Measurements from ENCODE around the gene ZNF277. TPM values are rescaled to one million over a fixed set of nuclear protein-coding genes. Genes with fewer than 3 reads are reported as not detected.

The ZNF277 gene
- total RNA-seq, 1 donor from 2014 or later: 24.0 TPM

DNA sequence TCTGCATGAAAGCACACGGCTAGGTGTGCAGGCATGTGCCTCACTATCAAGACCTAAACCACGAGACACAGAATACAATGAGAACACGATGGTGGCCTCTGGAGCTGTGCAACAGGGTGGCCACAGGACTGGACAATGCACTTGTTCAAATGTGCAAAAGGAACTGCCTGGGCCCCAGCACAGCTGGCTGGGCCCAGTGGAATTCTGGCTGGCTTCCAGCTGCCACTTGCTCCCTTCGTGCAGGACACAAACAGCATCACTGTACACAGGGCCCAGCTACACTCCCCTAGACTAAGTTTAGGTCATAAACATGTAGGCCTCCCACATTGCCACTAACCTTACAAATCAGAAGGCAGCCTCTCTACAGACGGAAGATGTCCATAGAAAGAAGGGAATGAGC is 23.7 kb upstream of the ZNF277 start:
- intact Hi-C loops (cut with DNase I): no loop called here

DNA sequence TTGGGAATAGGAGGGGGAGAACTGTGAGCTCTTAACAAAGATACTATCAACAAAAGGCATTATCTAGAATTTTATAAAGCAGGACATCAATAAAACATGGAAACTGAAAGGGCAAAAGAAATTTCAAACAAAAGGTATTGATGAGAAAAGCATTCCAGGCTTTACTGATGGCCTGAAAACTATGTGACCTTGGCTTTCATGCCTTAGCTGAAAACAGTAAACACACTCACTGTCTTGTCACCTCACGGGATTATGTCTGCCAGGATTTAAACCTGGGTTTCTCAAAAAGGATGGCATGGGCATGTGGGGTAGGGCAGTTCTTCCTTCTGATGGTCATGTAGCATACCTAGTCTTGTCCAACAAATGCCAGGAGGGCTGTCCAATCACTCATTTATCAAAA is 23.2 kb upstream of the ZNF277 start:
- intact Hi-C loops (cut with DNase I): no loop called here
- ATAC-seq (no peak), DNase-seq (ENCODE audit: low spot score) (no peak)

More for the DNA sequence above, 23.7 kb upstream of the ZNF277 start:
- DNase-seq (ENCODE audit: low spot score) (peak; percentile 76), ATAC-seq (peak; percentile 72)

DNA sequence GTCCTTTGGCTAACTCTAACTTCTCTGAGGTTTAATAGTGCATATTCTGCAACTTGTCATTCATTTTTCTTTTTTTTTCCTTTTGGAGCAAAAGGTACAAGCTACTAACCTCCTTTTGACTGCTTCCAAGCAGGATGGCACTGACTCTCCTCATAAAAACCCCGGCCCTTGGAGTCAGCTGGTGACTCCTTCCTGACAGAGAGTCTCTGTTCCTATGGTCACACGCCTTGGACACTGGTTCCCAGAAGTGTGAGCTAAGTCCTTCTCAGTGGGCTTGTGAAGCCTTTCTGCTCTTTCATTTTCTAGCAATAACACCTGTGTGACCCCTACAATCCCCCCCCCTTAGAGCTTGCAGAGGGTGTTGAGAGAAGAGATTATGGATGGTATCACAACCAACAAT is 22.0 kb upstream of the ZNF277 start:
- intact Hi-C loops (cut with DNase I): no loop called here
- ATAC-seq (no peak), DNase-seq (ENCODE audit: low spot score) (no peak)

DNA sequence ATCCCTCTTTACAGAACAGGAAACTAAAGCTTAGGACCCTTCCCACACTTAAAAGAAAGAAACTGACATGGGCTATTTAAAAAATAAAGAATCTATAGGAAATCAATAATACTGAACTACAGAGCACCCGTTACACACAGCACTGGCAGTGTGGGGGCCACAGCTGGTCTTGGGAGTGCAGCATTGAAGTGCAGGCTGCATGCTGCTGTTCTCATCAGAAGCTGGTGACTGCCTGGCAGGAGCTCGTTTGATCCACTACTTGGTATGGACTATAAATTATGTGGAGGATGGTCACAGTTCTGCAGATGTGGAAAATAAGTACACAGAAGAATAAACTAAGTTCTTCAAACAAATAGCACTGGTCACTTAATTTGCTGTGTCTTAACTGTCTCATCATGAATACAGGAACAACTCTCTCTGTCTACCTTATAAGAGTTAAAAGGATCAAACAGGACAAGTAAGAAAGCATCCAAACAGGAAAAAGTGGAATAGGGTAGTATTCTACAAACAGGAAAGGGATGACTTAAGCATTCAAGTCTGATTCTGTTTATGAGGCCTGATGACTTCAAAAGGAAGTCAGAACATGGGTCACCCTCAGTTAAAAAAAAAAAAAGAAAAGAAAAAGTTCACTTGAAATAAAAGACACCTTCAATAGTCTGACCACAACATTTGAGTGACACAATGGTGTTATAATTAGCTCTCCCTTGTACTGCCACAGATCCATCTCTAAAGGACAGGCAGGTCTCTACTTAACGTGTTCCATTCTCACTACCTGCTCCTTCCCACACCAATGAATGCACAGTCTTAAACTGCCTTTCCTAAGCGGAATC is 21.3 kb upstream of the ZNF277 start:
- ATAC-seq: no peak
- intact Hi-C loops (cut with DNase I): no loop called here

DNA sequence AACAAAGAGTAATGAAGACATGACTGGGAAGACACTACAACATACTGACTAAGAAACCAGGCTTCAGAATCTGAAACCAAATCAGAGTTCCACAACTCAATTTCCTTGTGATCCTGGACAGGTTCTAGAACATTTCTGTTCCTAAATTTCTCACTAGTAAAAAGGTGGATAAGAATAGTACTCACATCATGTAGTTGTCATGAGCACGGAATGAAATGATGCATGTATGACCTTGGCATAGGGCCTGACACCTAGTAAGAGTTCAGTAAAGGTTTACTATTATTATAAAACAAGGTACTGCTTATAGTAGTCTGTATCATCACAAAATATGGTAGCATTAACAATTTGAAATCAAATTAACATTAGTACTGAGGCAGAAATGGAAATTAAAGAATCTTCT is 20.2 kb upstream of the ZNF277 start:
- intact Hi-C loops (cut with DNase I): no loop called here
- DNase-seq (ENCODE audit: low spot score) (no peak), ATAC-seq (no peak)

More for the DNA sequence above, 21.3 kb upstream of the ZNF277 start:
- DNase-seq (ENCODE audit: low spot score): no peak

DNA sequence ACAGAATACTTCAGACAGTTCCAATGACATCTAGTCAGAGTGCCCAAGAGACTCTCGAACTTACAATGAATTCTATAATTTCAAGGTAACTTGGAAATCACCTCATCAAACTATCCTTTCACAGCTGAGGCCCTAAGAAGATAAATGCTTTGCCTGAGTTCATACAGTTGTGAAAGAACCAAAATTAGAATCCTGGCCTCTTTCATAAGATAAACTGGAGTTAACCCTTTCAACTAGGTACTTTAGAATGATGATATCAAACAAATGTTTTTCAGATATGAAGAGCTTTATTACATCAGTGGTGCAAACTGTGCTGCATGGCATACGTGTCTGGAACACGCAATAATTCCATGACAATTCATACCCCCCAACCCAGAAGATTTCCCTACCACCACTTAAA is 18.2 kb upstream of the ZNF277 start:
- intact Hi-C loops (cut with DNase I): no loop called here
- DNase-seq (ENCODE audit: low spot score) (no peak), ATAC-seq (no peak)

DNA sequence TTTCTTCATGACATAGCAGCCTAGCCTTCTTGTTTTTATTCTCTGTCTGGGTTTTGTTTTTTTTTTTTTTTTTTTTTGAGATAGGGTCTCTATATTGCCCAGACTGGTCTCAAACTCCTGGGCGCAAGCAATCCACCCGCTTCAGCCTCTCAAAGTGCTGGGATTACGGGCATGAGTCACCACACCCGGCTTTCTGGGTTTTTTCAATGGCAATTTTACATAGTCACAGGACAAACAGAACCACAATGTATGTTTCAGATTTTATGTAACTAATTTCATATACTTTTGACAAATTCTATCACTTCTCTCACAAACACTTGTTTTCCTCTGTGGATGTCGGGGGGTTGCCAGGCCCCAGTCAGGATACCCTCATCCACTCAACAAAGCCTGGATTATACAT is 16.8 kb upstream of the ZNF277 start:
- no peak for ATAC-seq
- intact Hi-C loops (cut with DNase I): no loop called here
- no peak for DNase-seq (ENCODE audit: low spot score)

DNA sequence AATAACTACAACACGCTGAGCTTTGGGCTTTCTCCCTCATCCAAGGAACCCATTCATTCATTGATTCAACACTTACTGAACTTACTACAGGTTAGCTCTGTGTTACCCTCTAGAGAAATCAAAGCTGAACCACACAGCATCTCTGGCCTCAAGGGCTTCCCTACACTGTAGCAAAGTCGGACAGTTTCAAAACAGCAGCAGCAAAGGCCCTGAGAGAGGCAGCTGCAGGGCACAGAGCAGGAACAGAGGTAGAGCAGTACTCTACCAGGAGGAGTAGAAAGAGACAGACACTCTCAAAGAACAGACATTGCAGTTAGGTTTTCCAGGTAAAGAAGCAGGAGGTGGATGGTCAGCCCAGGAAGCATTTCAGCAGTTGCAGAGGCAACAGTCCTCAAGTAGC is 16.4 kb upstream of the ZNF277 start:
- ATAC-seq: no peak
- intact Hi-C loops (cut with DNase I): no loop called here

DNA sequence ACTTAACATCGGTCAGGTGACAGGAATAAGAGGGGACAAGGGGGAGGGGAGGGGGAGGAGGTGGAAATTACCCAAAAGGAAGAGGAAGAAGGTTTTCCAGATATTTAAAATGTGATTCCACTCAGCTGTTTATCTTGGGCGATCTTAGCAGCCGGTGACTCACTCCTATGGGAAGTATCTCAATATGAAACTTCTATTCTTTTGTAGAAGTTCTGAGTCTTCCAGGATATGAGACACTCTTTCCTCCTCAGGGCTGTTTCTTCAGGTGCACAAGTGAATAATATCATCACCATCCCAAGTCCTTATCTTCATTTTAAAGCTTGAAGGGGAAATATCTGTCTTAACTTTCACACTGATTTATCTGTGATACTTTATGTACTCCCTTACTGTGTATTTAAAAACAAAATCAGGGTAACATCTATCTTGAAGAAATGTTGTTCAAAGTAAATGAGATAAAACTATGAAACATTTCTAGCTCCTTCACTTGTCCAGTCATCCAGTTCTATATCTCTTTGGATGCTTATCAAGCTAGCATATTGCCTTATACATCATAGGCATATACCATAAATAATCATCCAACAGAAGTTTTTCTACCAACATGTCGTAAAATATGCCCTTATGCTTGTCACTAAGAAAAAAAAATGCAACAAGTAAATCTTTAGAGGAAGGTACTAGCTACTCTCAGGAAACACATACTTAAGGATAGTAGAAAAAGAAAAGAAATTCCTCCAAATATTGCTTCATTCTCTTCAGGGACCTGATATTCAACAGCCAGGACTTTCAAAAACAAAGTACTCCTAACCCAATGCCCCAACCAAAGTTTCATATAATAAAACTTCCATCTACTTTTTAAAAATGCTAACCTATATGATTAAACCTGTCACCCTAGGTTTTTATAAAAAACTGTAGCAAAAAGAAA is 14.0 kb upstream of the ZNF277 start:
- intact Hi-C loops (cut with DNase I): no loop called here
- ATAC-seq (peak; percentile 76), DNase-seq (ENCODE audit: low spot score) (no peak)

More for the DNA sequence above, 16.4 kb upstream of the ZNF277 start:
- DNase-seq (ENCODE audit: low spot score): no peak

DNA sequence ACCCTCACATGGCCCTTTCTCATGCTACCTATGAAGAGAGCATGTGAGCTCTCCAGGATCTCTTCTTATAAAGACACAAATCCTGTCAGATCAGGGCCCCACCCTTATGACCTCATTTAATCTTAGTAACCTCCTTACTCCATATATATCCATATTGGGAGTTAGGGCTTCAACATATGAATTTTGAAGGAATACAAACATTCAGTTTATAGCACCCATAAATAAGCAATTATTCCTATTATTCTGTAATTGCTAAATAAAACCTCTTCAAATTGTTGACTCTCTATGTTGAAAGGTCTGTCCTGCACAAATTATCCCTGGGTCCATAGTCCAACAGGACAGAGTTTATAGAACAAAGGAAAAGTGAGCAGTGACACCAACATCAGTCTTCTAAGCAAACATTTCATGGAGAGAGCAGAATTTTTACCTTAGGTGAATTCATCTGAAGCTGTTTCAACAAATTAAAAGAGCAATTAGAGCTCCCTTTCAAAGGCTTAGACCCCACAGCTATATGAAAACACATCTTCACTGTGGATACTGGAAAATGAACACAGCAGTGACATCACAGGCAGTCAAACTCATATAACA is 12.5 kb upstream of the ZNF277 start:
- ATAC-seq (no peak), DNase-seq (ENCODE audit: low spot score) (no peak)
- intact Hi-C loops (cut with DNase I): no loop called here

DNA sequence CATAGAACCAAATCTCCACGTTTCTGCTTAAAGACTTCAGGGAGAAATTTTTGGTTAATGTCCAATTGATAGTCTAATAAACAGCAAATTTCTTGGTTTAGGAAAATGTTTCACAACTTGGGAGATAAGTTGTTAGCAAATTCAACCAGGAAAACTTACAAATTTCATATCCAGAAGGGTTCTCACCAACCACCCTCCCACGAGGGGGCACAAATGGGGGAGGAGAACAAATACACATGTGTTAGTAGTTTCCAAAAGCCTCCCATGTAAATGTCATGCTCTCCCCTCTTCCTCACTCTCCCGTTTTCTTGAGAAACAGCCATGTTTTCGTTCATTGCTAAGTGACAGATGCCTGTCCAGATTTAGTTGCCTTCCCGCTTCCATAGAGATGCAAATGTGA is 10.8 kb upstream of the ZNF277 start:
- DNase-seq (ENCODE audit: low spot score): no peak
- no peak for ATAC-seq
- intact Hi-C loops (cut with DNase I): no loop called here

DNA sequence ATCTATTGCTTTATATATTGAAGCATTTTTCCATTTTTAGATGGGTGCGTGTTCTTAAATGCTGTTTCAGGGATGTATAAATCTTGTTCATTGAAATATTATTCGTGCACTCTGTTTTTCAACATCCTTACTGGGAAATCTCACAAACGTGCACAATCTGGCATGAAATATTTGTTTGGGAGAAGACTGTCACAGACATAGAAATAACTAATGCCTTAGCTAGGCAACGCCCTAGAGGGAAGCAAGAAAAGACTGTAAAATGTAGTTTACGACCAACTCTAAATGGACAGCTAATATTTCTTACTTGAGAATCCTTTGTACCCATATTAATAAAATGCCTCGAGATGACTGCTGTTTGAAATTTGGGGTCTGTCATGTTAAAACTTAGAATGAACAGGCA is 9.2 kb upstream of the ZNF277 start:
- no peak for DNase-seq (ENCODE audit: low spot score)
- intact Hi-C loops (cut with DNase I): no loop called here
- ATAC-seq: no peak

DNA sequence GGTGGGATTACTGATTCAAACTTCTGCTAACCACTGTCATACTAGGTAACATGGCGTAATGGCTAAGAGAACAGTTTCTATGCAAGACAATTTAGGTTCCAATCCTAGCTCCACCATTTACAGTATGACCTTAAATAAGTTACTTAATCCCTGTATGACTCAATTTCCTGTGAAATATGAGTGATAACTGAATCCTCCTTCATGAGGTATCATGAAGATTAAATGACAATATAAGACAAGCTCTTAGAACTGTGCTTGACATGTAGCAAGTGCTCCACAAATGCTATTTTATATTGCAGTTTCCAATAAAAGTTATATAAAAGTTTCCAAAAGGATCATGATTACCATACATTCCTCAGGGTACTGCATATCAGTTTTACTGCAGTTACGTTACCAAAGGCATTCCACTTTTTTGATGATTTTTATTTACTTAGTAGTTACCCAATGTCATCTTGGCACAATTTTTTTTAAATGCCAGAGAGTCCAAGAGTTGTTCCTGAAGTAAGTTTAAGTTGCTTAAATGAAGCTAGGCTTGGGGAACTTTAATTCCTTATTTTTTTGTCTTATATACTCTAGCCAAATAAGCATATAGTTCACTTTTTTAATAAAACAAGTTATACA is 7.3 kb upstream of the ZNF277 start:
- ATAC-seq: no peak
- intact Hi-C loops (cut with DNase I): no loop called here
- no peak for DNase-seq (ENCODE audit: low spot score)

DNA sequence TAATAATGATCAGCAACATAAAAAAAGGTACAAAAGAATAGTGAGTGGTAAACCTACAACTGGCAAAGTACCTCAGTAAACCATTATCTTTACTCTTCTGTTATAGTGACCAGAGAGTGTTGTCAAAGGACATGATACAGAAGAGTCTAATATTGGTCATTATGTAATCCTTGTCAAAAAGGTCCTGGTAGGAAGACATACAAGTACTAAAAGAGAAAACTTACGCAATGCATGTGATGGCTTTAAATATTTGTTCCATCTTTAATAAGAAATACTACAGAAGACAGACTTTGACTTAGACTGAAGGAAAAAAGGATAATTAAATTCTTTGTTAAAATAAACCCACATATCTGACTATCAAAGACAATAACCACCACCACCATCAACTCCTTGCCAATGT is 6.8 kb upstream of the ZNF277 start:
- DNase-seq (ENCODE audit: low spot score): no peak
- intact Hi-C loops (cut with DNase I): no loop called here
- no peak for ATAC-seq

DNA sequence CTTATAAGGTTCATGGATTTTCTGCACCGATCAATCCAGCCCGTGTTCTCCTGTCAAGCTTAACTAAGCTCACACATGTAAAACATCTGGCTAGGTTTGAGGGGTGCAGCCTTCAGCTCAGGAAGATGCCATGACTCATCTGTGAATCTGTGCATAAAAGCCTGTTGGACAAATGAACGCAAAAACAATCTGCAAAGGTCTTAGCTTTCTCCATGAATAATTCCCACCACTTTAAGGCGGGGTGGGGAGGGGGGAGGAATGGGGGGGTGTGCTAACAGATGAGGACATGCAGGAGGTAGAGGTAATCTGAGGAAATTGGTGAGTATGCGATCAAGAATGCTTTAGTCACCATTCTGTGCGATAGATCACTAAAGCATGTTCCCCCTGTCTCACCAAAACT is 5.1 kb upstream of the ZNF277 start:
- DNase-seq (ENCODE audit: low spot score) (no peak), ATAC-seq (no peak)
- intact Hi-C loops (cut with DNase I): no loop called here

DNA sequence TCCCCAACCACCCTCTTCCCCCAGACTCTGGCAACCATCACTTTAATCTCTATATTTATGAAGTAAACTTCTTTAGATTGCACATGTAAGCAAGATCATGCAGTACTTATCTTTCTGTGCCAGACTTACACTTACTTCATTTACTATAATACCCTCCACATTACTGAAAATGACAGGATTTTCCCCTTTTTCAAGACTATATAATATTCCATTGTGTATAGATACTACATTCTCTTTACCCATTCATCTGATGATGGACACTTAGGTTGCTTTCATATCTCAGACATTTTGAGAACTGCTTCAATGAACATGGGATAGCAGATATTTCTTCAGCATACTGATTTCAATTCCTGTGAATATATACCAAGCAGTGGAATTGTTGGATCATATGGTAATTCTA is 4.7 kb upstream of the ZNF277 start:
- no peak for ATAC-seq
- DNase-seq (ENCODE audit: low spot score): no peak
- intact Hi-C loops (cut with DNase I): no loop called here

DNA sequence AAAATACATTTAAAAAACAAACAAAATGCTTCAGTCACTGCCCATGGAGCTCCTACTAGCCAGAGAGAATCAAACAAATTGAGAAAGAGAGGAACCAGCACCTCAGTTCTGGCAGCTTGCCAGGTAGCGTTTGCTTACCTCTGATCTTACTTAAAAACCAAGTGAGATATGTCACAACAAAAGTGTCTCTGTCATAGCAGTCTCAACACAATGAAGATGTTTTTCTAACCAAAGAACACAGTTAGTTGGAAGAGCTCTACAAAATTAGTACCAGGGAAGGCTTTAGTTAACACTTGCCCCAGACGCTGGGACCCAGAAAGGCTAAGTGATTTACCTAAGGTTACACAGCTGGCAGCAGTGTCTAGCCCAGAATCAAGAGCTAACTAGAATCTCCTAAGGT is 3.7 kb upstream of the ZNF277 start:
- DNase-seq (ENCODE audit: low spot score) (peak; percentile 72), ATAC-seq (no peak)
- intact Hi-C loops (cut with DNase I): no loop called here

DNA sequence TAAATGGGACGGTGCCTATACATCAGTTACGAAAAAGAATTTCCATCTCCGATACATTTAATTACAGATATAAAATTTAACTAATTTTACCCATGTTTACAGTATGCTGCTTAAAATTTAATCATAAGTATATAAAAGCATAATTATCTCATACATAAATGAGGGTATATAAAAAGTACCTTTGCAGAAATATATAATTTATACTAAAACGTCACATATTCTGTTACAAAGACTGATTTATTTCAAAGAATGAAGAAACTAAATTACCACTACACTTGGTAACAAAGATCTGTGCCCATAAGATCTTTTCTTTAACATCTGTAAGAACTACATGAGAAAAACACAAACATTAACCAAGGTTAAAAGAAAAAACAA is 3.1 kb upstream of the ZNF277 start:
- ATAC-seq: no peak
- no peak for DNase-seq (ENCODE audit: low spot score)
- intact Hi-C loops (cut with DNase I): no loop called here

DNA sequence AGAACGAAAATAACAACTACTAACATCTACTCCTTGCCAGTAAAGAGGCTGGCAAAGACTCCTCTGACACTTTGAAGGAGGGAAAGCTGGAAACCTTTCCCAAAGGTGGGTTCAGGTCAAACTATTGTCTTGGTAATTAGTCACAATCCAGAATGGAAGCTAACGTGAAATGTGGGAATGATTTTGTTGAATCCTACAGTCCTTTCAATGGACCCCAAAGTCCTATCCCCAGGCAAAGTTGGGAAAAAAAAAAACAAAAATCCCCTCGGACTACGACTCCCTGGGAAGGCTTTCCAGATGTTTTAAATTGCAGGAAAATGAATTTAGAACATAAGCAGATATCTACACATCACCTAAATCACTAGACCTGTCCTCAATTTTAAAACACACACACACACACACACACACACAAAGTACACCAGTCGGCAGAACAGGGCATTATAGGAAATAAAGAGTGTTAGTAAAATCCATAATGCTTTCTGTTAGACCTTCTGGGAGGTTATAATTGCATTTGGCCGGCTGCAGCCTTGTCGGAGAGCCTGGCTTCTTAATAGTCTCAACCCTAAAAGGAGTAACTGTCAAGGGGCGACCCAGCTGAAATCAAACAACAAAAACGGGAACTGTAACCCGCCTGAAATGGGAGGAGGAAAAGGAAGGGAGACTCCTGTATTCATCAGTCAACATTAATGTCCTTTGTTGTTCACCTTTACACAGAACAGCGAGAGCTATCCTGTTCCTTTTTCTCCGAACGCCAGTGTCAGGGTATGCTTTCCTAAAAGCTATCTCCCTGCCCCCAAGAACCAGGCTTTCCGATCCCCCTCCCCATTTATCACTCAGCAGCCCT is 1.8 kb upstream of the ZNF277 start:
- DNase-seq (ENCODE audit: low spot score) (no peak), ATAC-seq (no peak)
- intact Hi-C loops (cut with DNase I): no loop called here

Measured in sciatic nerve (tissue), 2 donors.